Epidermal melanocyte (primary cell): ENCODE data around the gene GLIS2.

Experiments
- DNase-seq: peaks from one replicate; pipeline ENCODE4 v3.0.0; 2011; ENCODE audit warnings: low spot score; ENCODE audit not compliant: insufficient read length

Gene GLIS2

DNA sequence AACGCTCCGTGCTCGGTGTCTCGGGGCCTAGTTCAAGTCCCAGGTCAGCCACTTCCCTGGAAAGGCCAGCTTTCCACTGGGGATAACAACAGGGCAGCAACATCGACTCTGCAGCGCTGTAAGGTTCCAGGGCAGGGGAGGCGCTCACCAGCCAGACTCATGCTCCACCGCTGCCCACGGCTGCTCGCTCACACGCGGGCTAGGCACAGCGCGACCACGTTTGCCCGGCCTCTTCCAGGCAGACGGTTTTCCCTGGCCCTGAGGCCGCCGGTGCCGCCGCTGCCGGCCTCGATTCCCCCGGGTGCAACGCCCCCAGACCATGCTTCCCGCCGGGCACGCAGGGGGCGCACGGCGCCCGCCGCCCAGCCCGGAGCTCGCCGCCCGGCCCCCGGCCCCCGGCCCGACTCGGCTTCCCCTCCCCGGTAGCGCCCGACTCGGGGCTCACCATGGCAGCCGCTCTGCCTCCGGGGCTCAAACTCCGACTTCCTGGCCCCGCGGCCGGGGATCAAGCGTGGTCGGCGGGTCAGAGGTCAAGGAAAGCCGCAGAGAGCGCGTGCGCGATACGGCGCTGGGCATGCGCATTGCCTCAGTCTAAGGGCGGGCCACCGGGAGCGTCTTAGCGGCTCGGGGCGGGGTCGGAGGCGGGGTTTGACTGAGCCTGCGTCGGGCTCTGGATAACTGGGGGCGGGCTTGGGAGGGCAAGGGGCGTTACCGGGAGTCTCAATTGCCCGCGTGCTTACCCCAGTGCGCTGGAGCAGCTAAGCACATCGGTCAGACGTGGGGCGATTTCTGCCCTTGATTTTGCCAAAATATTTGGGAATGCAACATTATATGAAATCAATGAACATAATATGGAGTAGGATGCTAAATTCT lies 35.2 kb downstream of the GLIS2 start, which contains the start of gene PAM16:
TSS of gene PAM16 (minus strand) at position 535 of the 873 bp plus-strand sequence. CDS start at position 448, 87 bp downstream.
- peak; percentile 84 for DNase-seq

DNA sequence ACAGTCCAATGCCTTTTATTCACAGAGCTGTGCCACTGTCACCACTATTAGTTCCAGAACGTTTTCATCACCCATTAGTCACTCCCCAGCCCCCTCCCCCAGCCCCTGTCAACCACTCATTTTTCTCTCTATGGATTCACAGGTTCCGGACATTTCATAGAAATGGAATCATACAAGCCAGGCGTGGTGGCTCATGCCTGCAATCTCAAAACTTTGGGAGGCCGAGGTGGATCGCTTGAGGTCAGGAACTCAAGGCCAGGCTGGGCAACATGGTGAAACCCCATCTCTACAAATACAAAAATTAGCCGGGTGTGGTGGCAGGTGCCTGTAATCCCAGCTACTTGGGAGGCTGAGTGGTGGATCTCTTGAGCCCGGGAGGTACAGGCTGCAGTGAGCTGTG lies 36.0 kb downstream of the GLIS2 start:
- DNase-seq = no peak

DNA sequence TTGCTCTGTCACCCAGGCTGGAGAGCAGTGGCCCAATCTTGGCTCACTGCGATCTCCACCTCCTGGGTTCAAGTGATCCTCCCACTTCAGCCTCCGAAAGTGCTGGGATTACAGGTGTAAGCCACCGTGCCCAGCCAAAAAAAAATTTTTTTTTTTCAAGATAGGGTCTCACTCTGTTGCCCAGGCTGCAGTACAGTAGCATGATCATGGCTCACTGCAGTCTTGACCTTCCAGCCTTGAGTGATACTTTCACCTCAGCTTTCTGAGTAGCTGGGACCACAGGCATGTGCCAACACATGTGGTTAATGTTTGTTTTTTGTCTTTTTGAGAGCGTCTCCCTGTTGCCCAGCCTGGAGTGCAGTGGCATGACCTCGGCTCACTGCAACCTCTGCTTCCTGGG lies 37.0 kb downstream of the GLIS2 start:
- no peak for DNase-seq

DNA sequence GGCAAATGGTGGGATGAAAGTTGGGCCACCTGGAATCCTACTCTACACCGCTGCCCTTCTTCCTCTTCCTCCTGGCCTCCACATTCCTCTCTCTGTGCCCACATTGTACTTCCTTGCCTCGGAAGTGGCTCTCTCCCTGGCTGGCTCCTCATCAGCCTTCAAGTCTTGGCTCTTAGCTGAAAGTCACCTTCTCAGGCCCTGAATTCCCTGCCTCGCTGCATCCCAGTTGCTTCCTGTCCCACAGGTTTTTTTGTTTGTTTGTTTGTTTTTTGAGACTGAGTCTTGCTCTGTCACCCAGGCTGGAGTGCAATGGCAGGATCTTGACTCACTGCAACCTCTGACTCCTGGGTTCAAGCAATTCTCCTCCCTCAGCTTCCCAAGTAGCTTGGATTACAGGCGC lies 37.8 kb downstream of the GLIS2 start:
- DNase-seq = no peak

DNA sequence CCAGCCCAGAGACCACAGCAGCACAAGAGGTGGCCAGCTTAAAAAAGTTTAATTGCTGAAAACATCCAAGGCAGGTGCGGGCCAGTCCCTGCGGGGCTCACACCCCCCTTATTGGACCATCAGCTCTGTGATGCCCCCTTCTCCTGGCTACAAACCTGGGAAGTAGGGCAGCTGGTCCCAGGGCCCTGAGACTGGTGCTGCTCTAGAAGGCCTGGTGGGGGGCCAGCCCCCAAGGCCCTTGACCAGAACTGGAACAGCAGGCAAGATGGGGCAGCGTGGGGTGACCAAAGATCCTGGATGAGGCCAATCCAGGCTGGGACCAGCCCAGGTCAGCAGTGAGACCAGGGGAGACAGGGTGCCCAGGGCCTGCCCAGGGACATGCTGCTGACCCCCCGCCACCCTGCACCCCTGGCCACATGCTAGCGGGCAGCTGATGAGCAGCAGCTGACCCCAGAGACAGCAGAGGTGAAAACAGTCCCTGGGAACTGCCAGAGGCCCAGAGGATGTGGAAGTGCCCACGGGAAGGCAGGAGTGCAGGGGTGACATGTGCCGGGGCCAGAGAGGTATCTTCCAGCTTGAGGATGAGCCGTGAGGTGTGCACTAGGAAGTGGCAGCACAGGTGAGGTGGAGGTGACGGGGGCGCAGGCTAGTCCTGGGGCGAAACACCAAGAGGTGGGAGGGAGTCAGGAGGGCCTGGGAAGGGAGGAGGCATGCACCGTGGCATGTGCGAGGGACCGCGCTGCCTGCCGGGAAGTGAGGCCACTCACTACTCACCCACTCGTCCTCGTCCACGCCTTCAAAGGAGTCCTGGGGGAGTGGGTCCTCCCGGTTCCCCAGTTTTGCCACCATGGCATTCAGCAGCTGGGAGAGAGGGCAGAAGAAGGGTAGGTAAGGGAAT lies 38.9 kb downstream of the GLIS2 start:
- no peak for DNase-seq

DNA sequence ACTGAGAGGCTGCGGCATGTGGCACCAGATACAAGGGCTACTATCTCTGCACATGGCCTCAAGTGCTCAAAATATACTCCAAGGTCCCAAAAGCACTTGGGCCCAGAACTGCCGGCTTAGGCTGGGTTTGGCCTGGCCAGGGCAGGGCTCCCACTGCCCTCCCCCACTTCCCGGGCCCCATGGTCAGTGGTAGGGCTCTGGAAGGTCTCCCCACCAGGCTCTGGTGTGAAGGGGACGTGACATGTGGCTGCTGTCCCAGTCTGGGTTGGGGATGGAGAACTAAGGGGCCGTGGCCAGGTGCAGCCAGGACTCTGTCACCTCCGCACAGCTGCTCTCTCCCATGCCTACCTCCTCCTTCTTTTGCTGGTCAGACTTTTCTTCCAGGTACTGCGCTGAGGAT lies 41.0 kb downstream of the GLIS2 start:
- no peak for DNase-seq

DNA sequence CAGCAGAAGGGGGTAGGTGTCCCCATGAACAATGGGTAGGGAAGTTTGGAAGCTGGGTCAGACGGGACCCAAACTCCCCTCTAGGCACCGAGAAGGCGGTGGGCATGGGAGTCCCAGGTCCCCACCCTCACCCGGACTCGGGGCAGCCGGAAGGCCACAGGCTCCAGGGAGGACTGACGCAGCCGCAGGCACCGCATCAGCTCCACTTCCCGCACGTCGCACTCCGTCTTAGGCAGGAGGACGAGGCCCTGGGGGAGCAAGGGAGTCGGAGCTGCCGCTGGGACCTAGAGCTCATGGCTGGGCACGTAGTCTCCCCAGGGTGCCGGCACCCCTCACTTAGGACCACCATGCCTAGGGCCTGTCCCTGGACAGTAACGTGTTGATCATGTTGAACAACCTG lies 42.4 kb downstream of the GLIS2 start:
- no peak for DNase-seq

DNA sequence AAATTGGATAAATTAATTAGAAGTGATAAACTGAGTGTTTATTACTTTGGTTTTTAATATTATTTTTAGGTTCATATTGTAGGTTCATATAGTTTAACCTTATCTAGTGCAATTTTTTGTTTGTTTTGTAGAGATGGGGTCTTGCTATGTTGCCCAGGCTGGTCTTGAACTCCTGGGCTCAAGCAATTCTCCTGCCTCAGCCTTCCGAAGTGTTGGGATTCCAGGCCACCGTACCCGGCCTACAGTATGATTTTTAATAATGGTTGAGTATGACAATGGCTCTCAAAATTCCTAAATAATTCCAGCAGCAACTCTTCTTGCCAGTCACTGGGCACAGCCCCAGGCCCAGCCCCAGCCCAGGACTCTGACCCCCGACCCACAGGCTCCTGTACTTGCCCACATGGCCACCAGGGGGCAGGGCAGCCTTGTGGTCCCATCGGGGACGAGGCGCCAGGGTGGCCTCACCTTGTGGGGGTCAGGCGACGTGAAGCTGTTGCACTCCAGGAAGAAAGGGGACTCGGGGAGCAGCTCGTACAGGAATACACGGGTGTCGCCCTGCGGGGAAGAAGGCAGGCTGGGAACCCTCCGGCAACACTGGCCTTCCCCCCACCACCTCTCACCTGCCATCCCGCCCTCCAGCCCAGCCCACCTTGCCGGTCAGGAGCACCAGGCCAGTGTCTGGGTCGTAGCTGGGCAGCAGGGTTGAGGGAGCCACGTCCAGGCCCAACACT lies 43.1 kb downstream of the GLIS2 start:
- peak; percentile 60 for DNase-seq

DNA sequence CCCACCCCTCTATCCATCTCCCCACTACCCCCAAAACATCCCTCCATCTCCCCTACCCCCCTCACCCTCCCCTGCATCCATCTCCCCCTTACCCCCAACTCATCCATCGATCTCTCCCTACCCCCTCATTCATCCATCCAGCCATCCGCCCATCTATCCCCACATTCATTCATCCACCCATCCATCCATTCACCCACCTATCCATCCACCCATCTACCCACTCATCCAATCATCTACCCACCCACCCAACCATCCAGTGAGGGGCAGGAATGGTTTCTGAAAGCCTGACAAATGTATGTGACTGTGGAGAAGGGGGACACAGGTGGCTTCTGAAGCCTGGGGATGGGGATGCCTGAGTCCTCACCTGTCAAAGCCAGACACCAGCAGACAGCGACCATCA lies 44.0 kb downstream of the GLIS2 start:
- DNase-seq = no peak

DNA sequence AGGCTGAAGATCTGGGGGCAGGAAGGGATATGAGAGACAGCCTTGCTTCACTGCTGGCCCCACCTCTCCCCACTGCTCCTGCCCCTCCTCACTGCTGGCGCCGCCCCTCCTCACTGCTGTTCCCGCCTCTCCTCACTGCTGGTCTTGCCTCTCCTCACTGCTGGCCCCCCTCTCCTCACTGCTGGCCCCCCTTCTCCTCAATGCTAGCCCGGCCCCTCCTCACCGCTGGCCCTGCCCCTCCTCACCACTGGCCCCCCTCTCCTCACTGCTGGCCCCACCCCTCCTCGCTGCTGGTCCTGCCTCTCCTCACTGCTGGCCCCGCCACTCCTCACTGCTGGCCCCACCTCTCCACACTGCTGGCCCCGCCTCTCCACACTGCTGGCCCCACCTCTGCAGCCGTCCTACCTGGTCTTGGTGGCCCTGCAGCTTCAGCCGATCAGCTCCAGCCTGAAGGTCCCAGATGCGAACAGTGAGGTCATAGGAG lies 44.7 kb downstream of the GLIS2 start:
- no peak for DNase-seq

DNA sequence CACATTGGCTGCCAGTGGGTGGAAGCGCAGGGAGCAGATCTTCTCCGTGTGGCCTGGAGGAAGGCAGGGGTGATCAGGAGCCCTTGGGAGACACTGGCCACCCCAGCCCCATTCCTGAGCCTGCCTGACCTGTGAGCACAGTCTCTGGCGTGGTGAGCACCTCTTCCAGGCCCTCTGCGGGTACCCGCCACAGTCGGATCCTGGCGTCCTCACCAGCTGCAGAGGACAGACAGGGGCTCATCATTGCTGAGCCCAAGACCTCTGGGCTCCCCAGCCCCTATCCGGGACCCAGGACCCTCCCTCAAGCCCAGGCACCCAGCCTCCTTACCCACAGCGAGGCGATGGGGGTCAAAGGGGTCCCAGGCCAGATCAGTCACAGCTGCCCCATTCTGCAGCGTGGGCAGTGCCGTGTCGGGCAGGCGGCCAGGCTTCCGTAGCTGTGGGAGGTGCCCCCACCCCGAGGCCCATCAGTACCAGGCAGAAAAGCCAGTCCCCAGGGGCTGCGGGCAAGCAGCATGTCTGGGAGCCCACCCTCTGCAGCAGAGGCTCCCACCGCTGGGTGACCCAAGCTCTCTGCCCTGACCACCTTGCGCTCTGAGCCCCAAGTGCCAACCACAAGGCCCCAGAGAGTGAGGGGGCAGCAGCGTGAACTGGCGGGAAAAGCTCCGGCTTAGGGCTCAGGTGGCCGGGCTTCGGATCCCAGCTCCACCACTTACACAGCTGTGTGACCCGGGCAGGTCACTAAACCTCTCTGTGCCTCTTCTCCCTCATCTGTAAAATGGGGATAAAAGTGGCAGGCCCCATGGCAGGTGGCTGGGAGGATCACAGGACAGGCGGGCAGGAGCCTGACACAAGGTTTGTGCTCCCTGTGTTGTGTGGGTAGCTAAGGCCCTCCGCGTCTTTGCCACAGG lies 45.4 kb downstream of the GLIS2 start:
- DNase-seq = no peak

DNA sequence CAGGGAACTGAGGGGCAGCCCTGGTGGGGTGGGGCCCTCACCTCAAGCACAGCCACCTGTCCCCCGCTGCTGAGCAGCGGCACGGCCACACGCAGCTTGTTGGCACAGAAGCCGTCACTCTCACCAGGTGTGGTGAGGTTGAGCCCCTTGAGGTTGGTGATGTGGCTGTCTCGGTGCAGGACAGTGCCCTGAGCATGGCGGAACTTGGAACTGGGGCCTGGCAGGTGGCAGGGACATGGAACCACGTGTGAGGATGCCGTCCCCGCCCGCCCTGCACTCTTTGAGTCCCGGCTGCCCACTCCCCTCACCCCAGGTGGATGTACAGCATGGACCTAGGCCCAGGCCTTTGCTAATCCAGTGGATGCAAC lies 46.1 kb downstream of the GLIS2 start:
- DNase-seq = no peak

DNA sequence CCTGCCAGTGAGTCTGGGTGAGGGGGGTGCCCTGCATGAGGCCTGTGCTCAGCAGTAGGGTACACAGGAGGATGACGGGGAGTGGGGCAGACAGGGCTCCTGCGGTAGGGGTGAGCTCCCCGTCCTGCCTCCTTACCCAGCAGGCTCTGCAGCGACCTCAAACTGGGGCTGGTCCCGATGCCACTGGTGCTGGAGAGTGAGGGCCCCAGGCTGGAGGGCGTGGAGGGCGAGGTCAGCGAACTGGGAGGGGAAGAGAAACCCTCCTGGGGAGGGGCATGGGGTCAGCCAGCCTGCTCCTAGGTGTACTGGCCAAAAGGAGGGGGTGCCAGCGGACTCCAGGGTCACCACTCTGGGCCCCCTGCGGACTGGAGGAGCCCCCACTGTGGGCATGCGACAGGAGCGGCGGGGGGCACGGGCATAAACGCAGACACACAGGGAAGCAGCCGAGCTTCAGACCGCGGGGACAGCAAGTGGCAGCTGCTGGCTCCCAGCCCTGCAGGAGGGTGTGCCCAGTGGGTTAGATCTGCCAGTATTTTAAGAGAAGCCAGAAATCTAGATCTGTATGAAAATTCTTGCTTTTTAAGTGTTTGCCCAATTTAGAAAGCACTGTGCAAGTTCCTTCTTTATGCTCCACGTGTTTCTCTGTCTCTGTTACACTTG lies 46.7 kb downstream of the GLIS2 start:
- no peak for DNase-seq

DNA sequence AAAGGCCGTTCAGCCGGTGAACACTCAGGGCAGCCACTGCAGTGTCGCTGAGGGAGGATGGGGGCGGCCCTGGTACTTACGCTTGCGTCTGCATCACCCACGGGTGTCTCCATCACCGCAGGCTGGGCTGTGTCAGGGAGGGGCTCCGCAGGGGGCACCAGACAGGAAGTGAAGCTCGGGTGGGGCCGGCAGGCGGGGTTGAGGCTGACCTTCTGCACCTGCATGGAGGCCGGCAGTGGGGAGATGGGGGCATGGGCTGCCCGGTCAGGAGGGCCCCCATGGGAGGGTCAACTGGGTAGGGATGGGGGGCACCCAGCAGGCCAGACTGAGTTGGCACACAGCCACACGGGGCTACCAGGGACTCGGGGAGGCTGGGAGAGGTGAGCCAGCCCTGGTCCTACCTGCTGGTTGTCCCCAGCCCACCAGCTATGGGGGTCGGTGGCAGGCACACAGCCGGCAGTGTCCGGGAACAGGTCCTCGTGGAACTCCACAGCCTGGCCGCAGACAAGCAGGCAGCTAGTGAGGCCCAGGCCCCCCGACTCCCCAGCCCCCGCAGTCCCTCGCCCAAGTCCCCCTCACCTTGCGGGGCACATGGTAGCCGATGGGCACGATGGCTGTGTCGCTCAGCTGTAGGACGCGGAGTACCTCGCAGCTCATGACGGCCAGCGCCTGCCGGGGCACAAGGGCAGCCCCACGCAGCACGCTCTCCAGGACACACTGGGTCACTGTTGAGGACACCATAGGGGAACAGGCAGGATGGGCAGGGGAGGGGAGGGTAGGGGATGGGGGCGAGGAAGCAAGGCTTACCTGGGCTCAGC lies 48.5 kb downstream of the GLIS2 start:
- DNase-seq = no peak

DNA sequence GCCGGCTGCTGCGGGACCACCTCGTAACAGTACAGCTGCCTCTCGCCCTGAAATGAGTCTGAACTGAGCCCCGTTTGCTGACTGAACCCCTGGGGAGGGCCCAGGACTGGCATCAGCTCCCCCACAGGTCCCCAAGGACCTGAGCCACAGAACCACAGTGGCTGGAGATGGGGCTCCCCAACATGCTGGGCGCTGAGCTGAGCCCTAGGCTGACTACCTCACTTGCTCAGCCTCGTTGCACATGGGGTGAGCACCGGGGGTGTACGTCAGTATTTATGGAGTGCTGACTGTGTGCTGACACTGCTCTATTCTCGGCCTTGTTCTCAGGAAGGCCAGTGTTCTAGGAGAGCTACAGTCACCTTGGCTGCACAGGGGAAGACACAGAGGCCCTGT lies 49.1 kb downstream of the GLIS2 start:
- DNase-seq = no peak

DNA sequence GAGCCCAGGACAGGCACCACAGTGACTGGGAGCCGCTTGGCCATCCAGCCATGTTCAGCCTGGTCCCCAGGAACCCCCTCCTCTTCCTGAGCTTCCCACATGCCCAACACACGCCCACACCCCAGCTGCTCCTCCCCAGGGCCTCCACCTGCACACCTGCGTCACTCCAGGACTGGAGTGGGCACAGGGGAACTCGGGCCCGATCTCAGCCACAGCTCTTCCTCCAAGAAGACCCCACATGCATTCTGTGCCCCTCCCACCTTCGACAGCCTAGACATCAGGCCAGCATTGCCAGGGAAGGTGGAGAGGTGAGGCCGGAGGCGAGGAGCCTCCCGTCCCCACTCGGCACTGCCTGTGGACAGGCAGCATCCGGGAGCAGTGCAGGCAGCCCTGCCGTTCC lies 49.7 kb downstream of the GLIS2 start:
- DNase-seq = no peak

DNA sequence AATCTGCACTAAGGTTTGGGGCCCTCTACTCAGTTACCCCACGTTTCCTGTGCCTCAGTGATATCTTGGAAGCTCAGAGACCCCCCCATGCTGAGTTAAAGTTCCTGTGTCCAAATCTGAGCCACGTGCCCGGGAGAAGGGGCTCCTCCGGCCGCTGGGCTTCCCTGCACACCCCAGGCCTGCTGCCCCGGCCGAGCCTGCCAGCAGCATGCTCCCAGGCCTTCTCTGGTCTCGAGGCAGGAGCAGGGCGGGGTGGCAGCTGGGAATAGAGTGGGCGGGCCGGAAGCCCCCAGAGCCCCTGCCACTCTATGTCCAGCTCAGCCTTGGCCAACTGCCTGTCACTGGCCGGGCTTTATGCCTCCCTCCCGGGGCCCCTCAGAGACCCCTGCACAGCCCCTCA lies 50.1 kb downstream of the GLIS2 start:
- no peak for DNase-seq

DNA sequence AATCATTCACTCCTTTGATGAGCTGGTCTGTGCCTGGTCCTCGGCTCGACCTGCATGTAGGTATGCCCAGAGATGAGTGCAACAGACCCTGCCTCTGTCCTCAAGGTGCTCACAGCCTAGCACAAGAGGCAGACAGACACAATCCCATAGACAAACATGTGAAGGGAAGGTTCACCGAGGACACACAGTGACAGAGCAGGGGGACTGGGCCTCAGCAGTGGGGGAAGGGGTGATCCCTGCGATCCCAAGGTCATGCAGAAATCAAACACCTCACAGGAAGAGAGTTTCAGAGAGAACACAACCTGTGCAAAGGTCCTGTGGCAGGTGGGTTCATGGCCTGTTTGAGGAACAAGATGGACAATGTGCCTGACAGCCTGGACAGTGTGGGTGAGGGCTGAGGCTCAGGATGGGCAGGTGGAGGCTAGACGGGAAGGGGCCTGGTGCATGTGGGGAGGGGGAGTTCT lies 51.6 kb downstream of the GLIS2 start:
- DNase-seq = no peak
